ENCODE results near the gene RPL3. TPM values are rescaled to one million over a fixed set of nuclear protein-coding genes. Genes with fewer than 3 reads are reported as not detected.
A peak's percentile ranks its signal among the peaks of the same experiment; 100 is the strongest.

RPL3 gene
- total and polyA plus RNA-seq, 7 experiments from 2014 or later = 1,611 to 5,509 (median 3,848) TPM

DNA sequence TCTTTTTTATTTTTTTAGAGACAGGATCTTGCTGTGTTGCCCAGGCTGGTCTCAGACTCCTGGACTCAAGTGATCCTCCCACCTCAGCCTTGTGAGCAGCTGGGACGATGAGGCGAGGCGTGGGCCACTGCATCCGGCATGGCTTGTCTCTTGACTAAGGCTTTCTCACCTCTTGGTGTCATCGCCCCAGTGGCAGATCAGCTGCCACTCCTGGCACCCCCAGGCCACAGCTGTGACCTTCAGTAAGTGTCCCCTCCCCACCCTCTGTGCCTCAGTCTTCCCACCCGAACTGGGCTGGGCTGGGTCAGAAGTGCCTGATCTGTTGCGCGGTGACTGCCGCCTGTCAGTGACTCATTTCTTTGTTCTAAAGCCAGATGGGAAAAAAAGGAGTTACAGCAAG lies 33.9 kb upstream of the RPL3 start:
- H3K4me3 ChIP-seq (ENCODE audit: low read length) = no peak overlapping the region
- H3K4me1 ChIP-seq (ENCODE audit: control insufficient read depth in 2 of 2, insufficient read depth in 2 of 2, low read length in 2 of 2) = peaks cover 0 to 3% of the 10 kb centered on the region in 2 donors
- H3K4me3 Mint-ChIP-seq = no peak overlapping the region
- ATAC-seq (no peak), DNase-seq (no peak)
- no peaks in the 10 kb centered on the region for H3K36me3 Mint-ChIP-seq
- no peak overlapping the region for H3K27ac Mint-ChIP-seq
- no peaks in the 10 kb centered on the region for H3K36me3 ChIP-seq (ENCODE audit: control insufficient read depth in 2 of 3, insufficient read depth in 3 of 3, low read length in 3 of 3)
- H3K9me3 Mint-ChIP-seq = no peaks in the 10 kb centered on the region
- no peak overlapping the region for H3K27ac ChIP-seq (ENCODE audit: low read depth, low read length)
- POLR2A ChIA-PET = interaction anchor here (0.8 kb wide), 1 partner anchor 38 kb away, joined by 4 read pairs; no protein-coding TSS in a partner anchor
- no peaks in the 10 kb centered on the region for H3K27me3 ChIP-seq (ENCODE audit: control insufficient read depth in 2 of 2, insufficient read depth in 2 of 2, low read length in 2 of 2)
- peaks cover 0 to 14% (median 10%) of the 10 kb centered on the region in 7 donors for H3K4me1 Mint-ChIP-seq
- intact Hi-C loops (cut with micrococcal nuclease) = no loop called here
- no peaks in the 10 kb centered on the region for H3K9me3 ChIP-seq (ENCODE audit: control insufficient read depth in 2 of 3, low read length in 3 of 3)
- CTCF ChIA-PET = interaction anchor here (0.6 to 1.6 kb wide), 2 partner anchors 10 to 144 kb away, joined by 3 to 6 read pairs; no protein-coding TSS in a partner anchor
- H3K27me3 Mint-ChIP-seq = peaks cover 0 to 36% (median 0%) of the 10 kb centered on the region in 5 donors

DNA sequence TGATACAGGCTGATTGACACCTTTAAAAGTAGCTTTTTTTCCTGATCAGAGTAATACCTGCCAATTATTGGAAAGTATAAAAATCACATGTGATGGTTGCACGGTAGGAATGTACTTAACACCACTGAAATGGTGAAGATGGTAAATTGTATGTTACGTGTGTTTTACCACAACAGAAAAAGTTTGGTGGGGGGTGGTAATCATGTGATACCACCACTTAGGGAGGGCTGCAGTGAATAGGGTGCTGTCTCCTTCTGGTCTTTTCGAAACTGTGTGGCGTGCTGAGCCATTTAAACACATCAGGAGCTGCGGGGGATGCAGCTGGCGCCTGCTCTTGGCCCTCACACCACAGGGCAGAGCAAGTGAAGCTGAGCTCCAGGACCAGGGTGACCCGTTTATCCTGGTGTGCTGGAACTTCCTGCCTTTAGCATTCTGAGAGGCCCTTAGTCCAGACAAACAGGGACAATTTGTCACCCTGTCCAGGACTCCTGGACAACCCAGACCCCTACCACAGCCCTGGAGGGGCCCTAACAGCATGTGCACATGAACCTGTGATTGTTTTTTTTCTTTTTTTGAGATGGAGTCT lies 33.0 kb upstream of the RPL3 start:
- no peaks in the 10 kb centered on the region for H3K9me3 ChIP-seq (ENCODE audit: control insufficient read depth in 2 of 3, low read length in 3 of 3)
- Mint-ChIP-seq H3K4me3 (no peak overlapping the region), H3K4me1 (peaks cover 0 to 14% (median 10%) of the 10 kb centered on the region in 7 donors), H3K36me3 (no peaks in the 10 kb centered on the region), H3K27ac (no peak overlapping the region), H3K27me3 (peaks cover 0 to 41% (median 0%) of the 10 kb centered on the region in 5 donors), H3K9me3 (no peaks in the 10 kb centered on the region)
- no peak for ATAC-seq
- ChIA-PET POLR2A (no interaction called here), CTCF (interaction anchor here (1.6 kb wide), 1 partner anchor 9 kb away, joined by 6 read pairs; no protein-coding TSS in a partner anchor)
- no peaks in the 10 kb centered on the region for H3K36me3 ChIP-seq (ENCODE audit: control insufficient read depth in 2 of 3, insufficient read depth in 3 of 3, low read length in 3 of 3)
- no peak overlapping the region for H3K4me3 ChIP-seq (ENCODE audit: low read length)
- DNase-seq = no peak
- peaks cover 0 to 3% of the 10 kb centered on the region in 2 donors for H3K4me1 ChIP-seq (ENCODE audit: control insufficient read depth in 2 of 2, insufficient read depth in 2 of 2, low read length in 2 of 2)
- no peaks in the 10 kb centered on the region for H3K27me3 ChIP-seq (ENCODE audit: control insufficient read depth in 2 of 2, insufficient read depth in 2 of 2, low read length in 2 of 2)
- H3K27ac ChIP-seq (ENCODE audit: low read depth, low read length) = no peak overlapping the region
- intact Hi-C loops (cut with micrococcal nuclease) = no loop called here

DNA sequence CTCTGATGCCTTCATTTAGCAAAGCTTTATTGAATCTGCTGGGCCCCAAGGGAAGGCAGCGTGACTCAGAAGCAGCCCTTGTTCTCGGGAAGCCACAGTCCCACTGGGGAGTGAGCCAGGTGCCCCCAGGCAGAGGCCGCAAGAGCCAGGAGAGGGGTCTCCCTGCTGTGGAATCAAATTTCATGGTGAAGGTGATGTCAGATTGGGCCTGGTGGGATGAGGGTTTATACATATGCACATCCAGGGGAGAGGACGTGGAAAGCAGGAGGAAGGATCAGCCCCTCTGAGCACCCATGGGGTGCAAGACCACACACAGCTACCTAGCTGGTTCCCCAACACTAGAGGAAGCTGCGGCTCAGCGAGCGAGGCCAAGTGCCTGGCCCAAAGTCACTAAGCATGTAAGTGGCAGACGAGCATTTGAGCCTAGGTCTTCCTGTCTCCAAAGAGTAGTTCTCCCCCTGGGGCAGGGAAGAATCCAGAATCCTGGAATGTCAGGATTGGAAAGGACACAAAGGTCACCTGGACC lies 32.3 kb upstream of the RPL3 start:
- no peak overlapping the region for H3K27ac ChIP-seq (ENCODE audit: low read depth, low read length)
- intact Hi-C loops (cut with micrococcal nuclease) = no loop called here
- DNase-seq (no peak), ATAC-seq (peak; percentile 46)
- Mint-ChIP-seq H3K27me3 (peaks cover 0 to 41% (median 0%) of the 10 kb centered on the region in 5 donors), H3K27ac (peak overlapping the region in 1 of 9 donors; percentile 56), H3K4me1 (peaks cover 0 to 14% (median 10%) of the 10 kb centered on the region in 7 donors), H3K9me3 (no peaks in the 10 kb centered on the region), H3K36me3 (no peaks in the 10 kb centered on the region), H3K4me3 (peak overlapping the region in 9 of 10 donors; percentile 29 to 86 (median 60))
- H3K27me3 ChIP-seq (ENCODE audit: control insufficient read depth in 2 of 2, insufficient read depth in 2 of 2, low read length in 2 of 2) = no peaks in the 10 kb centered on the region
- no peaks in the 10 kb centered on the region for H3K36me3 ChIP-seq (ENCODE audit: control insufficient read depth in 2 of 3, insufficient read depth in 3 of 3, low read length in 3 of 3)
- H3K4me1 ChIP-seq (ENCODE audit: control insufficient read depth in 2 of 2, insufficient read depth in 2 of 2, low read length in 2 of 2) = peaks cover 0 to 3% of the 10 kb centered on the region in 2 donors
- H3K9me3 ChIP-seq (ENCODE audit: control insufficient read depth in 2 of 3, low read length in 3 of 3) = no peaks in the 10 kb centered on the region
- no peak overlapping the region for H3K4me3 ChIP-seq (ENCODE audit: low read length)
- CTCF ChIA-PET = no interaction called here
- POLR2A ChIA-PET = interaction anchor here (2.1 kb wide), 1 partner anchor 168 kb away, joined by 8 read pairs; the partner anchor contains the start of gene ATF4

DNA sequence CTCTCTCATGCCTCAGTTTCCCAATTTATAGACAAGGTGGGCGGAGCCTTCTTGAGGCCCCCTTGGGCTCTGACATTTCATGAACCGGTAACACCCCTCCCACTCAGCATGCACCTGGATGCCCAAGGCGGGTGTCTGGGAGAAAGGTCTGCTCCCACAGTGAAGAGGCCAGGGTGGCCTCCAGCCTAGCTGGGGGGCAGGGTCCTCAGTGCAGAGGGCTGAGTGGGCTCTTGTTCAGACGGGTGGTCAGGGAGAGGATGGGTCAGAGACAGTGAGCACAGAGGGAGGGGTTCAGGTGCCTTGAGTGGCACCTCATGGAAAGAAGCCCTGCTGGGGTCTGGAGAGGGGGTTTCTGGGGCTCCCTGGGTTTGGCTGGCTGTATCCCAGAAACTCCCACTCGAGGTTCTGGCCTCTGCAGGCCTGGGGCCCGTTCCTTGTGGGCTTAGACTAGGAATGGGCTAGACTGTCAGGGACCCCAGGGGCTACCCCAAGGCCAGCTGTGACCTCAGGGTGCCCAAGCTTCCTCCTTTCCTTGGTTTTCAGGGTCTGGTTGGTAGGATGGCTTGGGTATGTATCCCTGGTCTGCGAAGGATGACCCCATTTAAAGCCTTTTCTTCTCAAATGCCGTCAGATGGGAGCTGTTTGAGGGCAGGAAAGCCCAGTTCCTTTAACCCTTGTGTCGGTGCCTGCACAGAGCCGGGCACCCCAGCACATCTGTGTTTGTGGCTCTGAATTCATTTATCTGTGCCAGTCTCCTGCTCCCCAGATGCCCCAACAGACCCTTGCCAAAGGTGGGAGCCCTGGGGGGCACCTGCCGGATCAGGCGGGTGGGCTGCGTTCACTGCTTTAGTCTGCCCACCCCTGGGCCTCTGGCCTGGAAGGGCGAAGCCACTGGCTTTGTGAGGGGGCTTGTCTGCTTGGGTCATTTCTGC lies 31.6 kb upstream of the RPL3 start:
- POLR2A ChIA-PET = interaction anchor here (2.1 kb wide), 1 partner anchor 169 kb away, joined by 8 read pairs; the partner anchor contains the start of gene ATF4
- H3K4me3 ChIP-seq (ENCODE audit: low read length) = no peak overlapping the region
- H3K27me3 ChIP-seq (ENCODE audit: control insufficient read depth in 2 of 2, insufficient read depth in 2 of 2, low read length in 2 of 2) = no peaks in the 10 kb centered on the region
- Mint-ChIP-seq H3K27ac (peak overlapping the region in 2 of 9 donors; percentile 41 to 62), H3K4me3 (peak overlapping the region; percentile 65 to 86 (median 79)), H3K36me3 (no peaks in the 10 kb centered on the region), H3K9me3 (no peaks in the 10 kb centered on the region), H3K27me3 (peaks cover 0 to 45% (median 4%) of the 10 kb centered on the region in 5 donors), H3K4me1 (peaks cover 0 to 14% (median 10%) of the 10 kb centered on the region in 7 donors)
- DNase-seq = no peak
- no peak overlapping the region for H3K27ac ChIP-seq (ENCODE audit: low read depth, low read length)
- H3K9me3 ChIP-seq (ENCODE audit: control insufficient read depth in 2 of 3, low read length in 3 of 3) = no peaks in the 10 kb centered on the region
- intact Hi-C loops (cut with micrococcal nuclease) = no loop called here
- H3K36me3 ChIP-seq (ENCODE audit: control insufficient read depth in 2 of 3, insufficient read depth in 3 of 3, low read length in 3 of 3) = no peaks in the 10 kb centered on the region
- peaks cover 0 to 3% of the 10 kb centered on the region in 2 donors for H3K4me1 ChIP-seq (ENCODE audit: control insufficient read depth in 2 of 2, insufficient read depth in 2 of 2, low read length in 2 of 2)
- no peak for ATAC-seq
- CTCF ChIA-PET = no interaction called here

DNA sequence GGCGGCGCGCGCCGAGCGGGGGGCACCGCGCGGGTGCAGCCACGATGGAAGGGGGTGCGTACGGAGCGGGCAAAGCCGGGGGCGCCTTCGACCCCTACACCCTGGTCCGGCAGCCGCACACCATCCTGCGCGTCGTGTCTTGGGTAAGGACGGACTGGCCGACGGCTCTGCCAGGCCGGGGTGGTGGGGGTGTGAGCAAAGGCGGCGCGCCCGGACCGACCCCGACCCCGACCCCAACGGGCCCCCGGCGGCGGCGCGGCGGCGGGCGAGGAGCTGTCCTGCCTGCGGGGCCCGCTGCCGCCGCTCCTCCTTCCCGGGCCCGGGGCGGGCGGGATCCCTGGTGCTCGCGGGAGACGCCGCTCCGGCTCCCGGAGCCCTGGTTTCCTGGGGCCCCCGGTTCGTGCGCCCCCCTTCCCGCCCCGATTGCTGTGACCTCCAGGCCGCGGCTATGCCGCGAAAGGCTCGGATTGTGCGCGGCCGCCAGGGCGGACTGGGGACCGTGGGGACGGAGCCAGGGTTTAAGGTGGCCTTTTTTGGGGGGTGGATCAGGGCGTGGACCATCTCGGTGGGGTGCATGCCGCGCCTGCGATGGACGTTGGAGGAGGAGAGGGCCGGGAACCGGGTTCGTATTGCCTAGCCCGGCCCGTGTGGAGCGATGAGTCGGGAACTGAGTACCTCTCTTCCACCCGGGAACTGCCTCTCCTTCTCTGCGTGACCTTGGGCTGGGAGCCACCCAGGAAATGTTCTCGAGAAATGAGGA lies 30.7 kb upstream of the RPL3 start, which contains the start of gene SYNGR1:
Gene SYNGR1 (plus strand): TSS at position 25 of the 760 bp plus-strand sequence. CDS start 20 bp downstream, at position 45.
- peak within 1 kb of the TSS; percentile 75 to 92 (median 87) for H3K4me3 Mint-ChIP-seq
- no peaks in the 10 kb centered on the region for H3K36me3 Mint-ChIP-seq
- Histone ChIP-seq H3K4me3 (ENCODE audit: low read length) (peak within 1 kb of the TSS; percentile 40), H3K4me1 (ENCODE audit: control insufficient read depth in 2 of 2, insufficient read depth in 2 of 2, low read length in 2 of 2) (peaks cover 0 to 3% of the 10 kb centered on the region in 2 donors), H3K9me3 (ENCODE audit: control insufficient read depth in 2 of 3, low read length in 3 of 3) (no peaks in the 10 kb centered on the region), H3K27ac (ENCODE audit: low read depth, low read length) (no peak within 1 kb of the TSS), H3K36me3 (ENCODE audit: control insufficient read depth in 2 of 3, insufficient read depth in 3 of 3, low read length in 3 of 3) (no peaks in the 10 kb centered on the region), H3K27me3 (ENCODE audit: control insufficient read depth in 2 of 2, insufficient read depth in 2 of 2, low read length in 2 of 2) (no peaks in the 10 kb centered on the region)
- CTCF ChIA-PET = interaction anchor here (0.9 kb wide), 1 partner anchor 128 kb away, joined by 3 read pairs; no protein-coding TSS in a partner anchor
- no peak for ATAC-seq
- peaks cover 0 to 14% (median 10%) of the 10 kb centered on the region in 7 donors for H3K4me1 Mint-ChIP-seq
- peak in 4 of 9 donors; percentile 7 to 27 (median 21) for DNase-seq
- intact Hi-C loops (cut with micrococcal nuclease) = loop anchor here in 1 of 2 donors (10.0 kb wide), 1 partner anchor 65 kb away; no protein-coding TSS in a partner anchor
- peaks cover 0 to 45% (median 4%) of the 10 kb centered on the region in 5 donors for H3K27me3 Mint-ChIP-seq
- no peaks in the 10 kb centered on the region for H3K9me3 Mint-ChIP-seq
- POLR2A ChIA-PET = interaction anchor here (0.8 to 2.2 kb wide), 4 partner anchors 17 to 208 kb away, joined by 3 to 16 read pairs (median 6); partner anchors contain the start of genes ATF4 and RPL3
- peak within 1 kb of the TSS in 8 of 9 donors; percentile 22 to 73 (median 57) for H3K27ac Mint-ChIP-seq

Data from naive thymus-derived CD4-positive, alpha-beta T cell (primary cell).